SIG-M5 treated with dmso at 0.1 percent for 504 hours (cell line): ENCODE data around the gene GFRA4.

Experiments
- DNase-seq: peaks from one replicate; lab custom pipeline; 2025; ENCODE audit not compliant: unreplicated experiment; lab: John Stamatoyannopoulos, UW

Gene GFRA4

GRCh38 chr20:3663031-3663701 lies at the start of gene GFRA4:
GFRA4 (minus strand) TSS chr20:3663399; CDS start chr20:3663399, 0 bp downstream.
- DNase-seq, result no peak

- DNase-seq, result peak; percentile 89
These were observed 49.2 kb upstream of the GFRA4 start, which contains the start of gene SIGLEC1 for GRCh38 chr20:3712279-3712873. SIGLEC1 (minus strand) TSS chr20:3712600; CDS start chr20:3707128, 5,472 bp downstream.

- DNase-seq, result no peak
These were observed 48.3 kb upstream of the GFRA4 start for GRCh38 chr20:3711484-3711941.

GRCh38 chr20:3710703-3711483 lies 47.7 kb upstream of the GFRA4 start:
- DNase-seq, result peak; percentile 32

GRCh38 chr20:3710011-3710466 lies 46.8 kb upstream of the GFRA4 start:
- DNase-seq, result no peak

GRCh38 chr20:3707508-3707899 lies 44.3 kb upstream of the GFRA4 start:
- DNase-seq, result no peak

- DNase-seq, result no peak
These were observed 43.7 kb upstream of the GFRA4 start for GRCh38 chr20:3706774-3707507.

GRCh38 chr20:3705970-3706739 lies 43.0 kb upstream of the GFRA4 start:
- no peak for DNase-seq

- no peak for DNase-seq
These were observed 42.3 kb upstream of the GFRA4 start for GRCh38 chr20:3705491-3705969.

- DNase-seq, result no peak
These were observed 40.9 kb upstream of the GFRA4 start for GRCh38 chr20:3704087-3704486.

- no peak for DNase-seq
These were observed 39.6 kb upstream of the GFRA4 start for GRCh38 chr20:3702611-3703391.

- DNase-seq, result no peak
These were observed 38.1 kb upstream of the GFRA4 start for GRCh38 chr20:3701061-3701998.

GRCh38 chr20:3699037-3699436 lies 35.8 kb upstream of the GFRA4 start:
- no peak for DNase-seq

- no peak for DNase-seq
These were observed 35.4 kb upstream of the GFRA4 start for GRCh38 chr20:3698591-3699001.

GRCh38 chr20:3697588-3698305 lies 34.5 kb upstream of the GFRA4 start:
- no peak for DNase-seq

GRCh38 chr20:3696745-3697587 lies 33.8 kb upstream of the GFRA4 start:
- no peak for DNase-seq

GRCh38 chr20:3696200-3696599 lies 33.0 kb upstream of the GFRA4 start:
- no peak for DNase-seq
